ENCODE data around the gene DST. TPM values are rescaled to one million over a fixed set of nuclear protein-coding genes. Genes with fewer than 3 reads are reported as not detected.

Gene DST
- total and polyA plus RNA-seq, 7 donors = 62.5 to 791 (median 495) TPM

GRCh38 chr6:56424542-56425083, 218.1 kb downstream of the DST start:
- H3K27ac ChIP-seq = no peak overlapping the region
- TF ChIP-seq POLR2A (IDR thresholded peaks at IDR 0.05) (no peak), EP300 (IDR thresholded peaks at IDR 0.05) (no peak), POLR2AphosphoS5 (IDR thresholded peaks at IDR 0.05) (no peak)
- TF ChIP-seq, protein P1, sequence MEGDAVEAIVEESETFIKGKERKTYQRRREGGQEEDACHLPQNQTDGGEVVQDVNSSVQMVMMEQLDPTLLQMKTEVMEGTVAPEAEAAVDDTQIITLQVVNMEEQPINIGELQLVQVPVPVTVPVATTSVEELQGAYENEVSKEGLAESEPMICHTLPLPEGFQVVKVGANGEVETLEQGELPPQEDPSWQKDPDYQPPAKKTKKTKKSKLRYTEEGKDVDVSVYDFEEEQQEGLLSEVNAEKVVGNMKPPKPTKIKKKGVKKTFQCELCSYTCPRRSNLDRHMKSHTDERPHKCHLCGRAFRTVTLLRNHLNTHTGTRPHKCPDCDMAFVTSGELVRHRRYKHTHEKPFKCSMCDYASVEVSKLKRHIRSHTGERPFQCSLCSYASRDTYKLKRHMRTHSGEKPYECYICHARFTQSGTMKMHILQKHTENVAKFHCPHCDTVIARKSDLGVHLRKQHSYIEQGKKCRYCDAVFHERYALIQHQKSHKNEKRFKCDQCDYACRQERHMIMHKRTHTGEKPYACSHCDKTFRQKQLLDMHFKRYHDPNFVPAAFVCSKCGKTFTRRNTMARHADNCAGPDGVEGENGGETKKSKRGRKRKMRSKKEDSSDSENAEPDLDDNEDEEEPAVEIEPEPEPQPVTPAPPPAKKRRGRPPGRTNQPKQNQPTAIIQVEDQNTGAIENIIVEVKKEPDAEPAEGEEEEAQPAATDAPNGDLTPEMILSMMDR (IDR thresholded peaks at IDR 0.05) = no peak
- no peak for DNase-seq
- H3K4me3 ChIP-seq = no peak overlapping the region
- H3K36me3 ChIP-seq = no peaks in the 10 kb centered on the region
- no peaks in the 10 kb centered on the region for H3K27me3 ChIP-seq
- intact Hi-C loops (cut with DNase I) = no loop called here
- H3K4me1 ChIP-seq = peaks cover 0 to 13% (median 6%) of the 10 kb centered on the region in 4 donors
- no peaks in the 10 kb centered on the region for H3K9me3 ChIP-seq
- 81 to 84% methylated on average over 4 of the region's 4 CpGs for WGBS, 2 donors

GRCh38 chr6:56424064-56424463, 218.6 kb downstream of the DST start:
- no peak overlapping the region for H3K4me3 ChIP-seq
- peaks cover 0 to 13% (median 6%) of the 10 kb centered on the region in 4 donors for H3K4me1 ChIP-seq
- no peak overlapping the region for H3K27ac ChIP-seq
- no peaks in the 10 kb centered on the region for H3K36me3 ChIP-seq
- WGBS, 2 donors = 38 to 62% methylated on average over 2 of the region's 2 CpGs
- intact Hi-C loops (cut with DNase I) = no loop called here
- no peak for DNase-seq
- no peaks in the 10 kb centered on the region for H3K27me3 ChIP-seq
- TF ChIP-seq, protein P1 (IDR thresholded peaks at IDR 0.05) = no peak
- TF ChIP-seq POLR2AphosphoS5 (IDR thresholded peaks at IDR 0.05) = no peak
- no peak for TF ChIP-seq POLR2A (IDR thresholded peaks at IDR 0.05)
- no peak for TF ChIP-seq EP300 (IDR thresholded peaks at IDR 0.05)
- H3K9me3 ChIP-seq = no peaks in the 10 kb centered on the region

DNA sequence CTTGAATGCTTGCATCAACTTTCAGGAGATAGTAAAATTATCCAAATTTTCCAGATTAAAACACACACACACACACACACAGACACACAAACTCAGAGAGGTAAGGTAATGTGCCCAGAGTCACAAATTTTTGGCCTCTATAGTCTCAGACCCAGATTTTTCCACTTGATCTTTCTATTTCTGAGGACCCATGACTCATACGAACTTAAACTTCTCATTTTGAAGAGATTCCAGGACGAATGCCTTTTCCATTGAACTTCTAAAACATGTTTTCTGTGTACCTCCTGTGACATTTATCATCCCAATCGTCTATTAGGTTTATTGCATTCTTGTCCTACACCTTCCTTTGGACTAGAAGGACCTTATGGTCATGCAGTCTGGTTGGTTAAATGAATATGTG, 222.4 kb downstream of the DST start:
- TF ChIP-seq, protein P1 (IDR thresholded peaks at IDR 0.05) = no peak
- TF ChIP-seq POLR2A (IDR thresholded peaks at IDR 0.05) = no peak
- no peak for TF ChIP-seq POLR2AphosphoS5 (IDR thresholded peaks at IDR 0.05)
- TF ChIP-seq EP300 (IDR thresholded peaks at IDR 0.05) = no peak
- no peak for DNase-seq
- H3K4me1 ChIP-seq = peaks cover 0 to 13% (median 6%) of the 10 kb centered on the region in 4 donors
- intact Hi-C loops (cut with DNase I) = no loop called here
- no peaks in the 10 kb centered on the region for H3K9me3 ChIP-seq
- H3K4me3 ChIP-seq = no peak overlapping the region
- WGBS, 2 donors = 71 to 72% methylated on average over 3 of the region's 3 CpGs
- H3K36me3 ChIP-seq = no peaks in the 10 kb centered on the region
- H3K27me3 ChIP-seq = no peaks in the 10 kb centered on the region
- H3K27ac ChIP-seq = no peak overlapping the region

- Histone ChIP-seq H3K27ac (no peak overlapping the region), H3K4me3 (no peak overlapping the region), H3K36me3 (no peaks in the 10 kb centered on the region), H3K9me3 (no peaks in the 10 kb centered on the region), H3K27me3 (no peaks in the 10 kb centered on the region), H3K4me1 (peaks cover 0 to 13% (median 6%) of the 10 kb centered on the region in 4 donors)
- intact Hi-C loops (cut with DNase I) = no loop called here
- DNase-seq = no peak
- TF ChIP-seq EP300 (IDR thresholded peaks at IDR 0.05) (no peak), POLR2AphosphoS5 (IDR thresholded peaks at IDR 0.05) (no peak), POLR2A (IDR thresholded peaks at IDR 0.05) (no peak)
- TF ChIP-seq, protein P1 (IDR thresholded peaks at IDR 0.05) = no peak
- 49 to 64% methylated on average over 1 of the region's 1 CpG for WGBS, 2 donors
These were observed 223.5 kb downstream of the DST start for GRCh38 chr6:56419191-56419590.

- TF ChIP-seq, protein P1 (IDR thresholded peaks at IDR 0.05) = no peak
- no peak for TF ChIP-seq POLR2A (IDR thresholded peaks at IDR 0.05)
- TF ChIP-seq POLR2AphosphoS5 (IDR thresholded peaks at IDR 0.05) = no peak
- TF ChIP-seq EP300 (IDR thresholded peaks at IDR 0.05) = no peak
- Histone ChIP-seq H3K9me3 (no peaks in the 10 kb centered on the region), H3K4me3 (no peak overlapping the region), H3K27me3 (no peaks in the 10 kb centered on the region), H3K27ac (no peak overlapping the region), H3K4me1 (peaks cover 0 to 6% (median 3%) of the 10 kb centered on the region in 4 donors), H3K36me3 (no peaks in the 10 kb centered on the region)
- WGBS, 2 donors = 95 to 99% methylated on average over 2 of the region's 2 CpGs
- intact Hi-C loops (cut with DNase I) = no loop called here
- DNase-seq = no peak
These were observed 224.9 kb downstream of the DST start for GRCh38 chr6:56417823-56418222.
